Chondrocyte (in vitro differentiated cells): ENCODE measurements around the gene LRRC8A. TPM values are rescaled to one million over a fixed set of nuclear protein-coding genes. Genes with fewer than 3 reads are reported as not detected.

Experiments
- DNase-seq: peaks from one replicate; pipeline ENCODE4 v3.0.0; 2021; ENCODE audit warnings: mixed read lengths, low spot score
- H3K27ac Mint-ChIP-seq: one replicate; pipeline ENCODE4 v1.8.0; 2021; ENCODE audit warnings: mild to moderate bottlenecking, moderate library complexity, mixed read lengths; ENCODE audit not compliant: unreplicated experiment
- H3K27me3 Mint-ChIP-seq: 2 replicates; pipeline ENCODE4 v1.8.0; 2021; ENCODE audit warnings: low read depth, mixed read lengths
- H3K36me3 Mint-ChIP-seq: 2 replicates; pipeline ENCODE4 v1.8.0; 2021; ENCODE audit warnings: low read depth, mixed read lengths
- H3K4me1 Mint-ChIP-seq: 2 replicates; pipeline ENCODE4 v1.8.0; 2021; ENCODE audit warnings: low read depth, mild to moderate bottlenecking, mixed read lengths
- H3K4me3 Mint-ChIP-seq: one replicate; pipeline ENCODE4 v1.8.0; 2021; ENCODE audit warnings: mild to moderate bottlenecking, moderate library complexity, mixed read lengths; ENCODE audit not compliant: unreplicated experiment
- H3K9me3 Mint-ChIP-seq: 2 replicates; pipeline ENCODE4 v1.8.0; 2021; ENCODE audit warnings: low read depth, mixed read lengths
- total RNA-seq: library from RNA; stranded (reverse); gene quantifications from 3 replicates; pipeline ENCODE4 v1.2.1, GENCODE V29; 2021
- TF ChIP-seq, protein P1 (sequence below): fragments of 200-600 bp; sonication (generic); IDR thresholded peaks from 2 replicates; pipeline ENCODE4 v1.5.0; 2021; ENCODE audit warnings: antibody characterized with exemption, mild to moderate bottlenecking, moderate library complexity

LRRC8A gene
- total RNA-seq, 1 donor from 2014 or later: 55.0 TPM

DNA sequence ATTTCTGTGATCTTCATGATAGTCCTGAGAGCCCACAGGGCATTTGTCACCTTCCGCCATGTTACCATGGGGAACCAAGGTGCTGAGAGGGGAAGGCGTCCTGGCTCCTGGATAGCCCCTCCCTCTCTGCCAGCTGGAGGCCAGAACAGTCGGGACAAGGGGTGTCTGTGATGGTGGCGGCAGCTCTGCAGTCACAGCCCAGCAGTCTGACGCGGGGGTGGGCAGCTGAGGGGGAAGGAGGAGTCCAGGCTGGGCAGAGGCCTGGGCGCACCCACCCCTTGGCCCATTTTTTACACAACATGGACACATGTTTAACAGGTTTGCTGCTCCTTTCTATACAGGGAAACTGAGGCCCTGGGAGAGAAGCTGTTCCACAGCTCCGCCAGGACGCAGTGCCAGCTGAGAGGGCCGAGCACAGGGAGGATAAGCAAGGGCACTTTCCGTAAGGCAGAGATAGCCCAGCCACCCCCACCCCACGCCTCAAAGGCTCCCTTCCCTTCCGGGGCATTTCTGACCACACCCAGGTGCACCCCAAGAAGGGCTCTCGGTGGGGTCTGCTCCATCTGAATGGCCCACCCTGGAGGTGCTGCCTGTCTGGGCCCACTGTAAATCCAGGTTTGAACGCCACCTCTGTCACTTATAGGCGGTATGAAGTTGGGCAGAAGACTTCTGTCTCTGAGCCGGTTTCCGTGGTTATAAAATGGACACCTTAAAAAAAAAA, 17.1 kb downstream of the LRRC8A start:
- peaks cover 49% of the 10 kb centered on the region for H3K4me1 Mint-ChIP-seq
- H3K27ac Mint-ChIP-seq: no peak overlapping the region
- no peak for DNase-seq
- H3K9me3 Mint-ChIP-seq: no peaks in the 10 kb centered on the region
- TF ChIP-seq, protein P1, sequence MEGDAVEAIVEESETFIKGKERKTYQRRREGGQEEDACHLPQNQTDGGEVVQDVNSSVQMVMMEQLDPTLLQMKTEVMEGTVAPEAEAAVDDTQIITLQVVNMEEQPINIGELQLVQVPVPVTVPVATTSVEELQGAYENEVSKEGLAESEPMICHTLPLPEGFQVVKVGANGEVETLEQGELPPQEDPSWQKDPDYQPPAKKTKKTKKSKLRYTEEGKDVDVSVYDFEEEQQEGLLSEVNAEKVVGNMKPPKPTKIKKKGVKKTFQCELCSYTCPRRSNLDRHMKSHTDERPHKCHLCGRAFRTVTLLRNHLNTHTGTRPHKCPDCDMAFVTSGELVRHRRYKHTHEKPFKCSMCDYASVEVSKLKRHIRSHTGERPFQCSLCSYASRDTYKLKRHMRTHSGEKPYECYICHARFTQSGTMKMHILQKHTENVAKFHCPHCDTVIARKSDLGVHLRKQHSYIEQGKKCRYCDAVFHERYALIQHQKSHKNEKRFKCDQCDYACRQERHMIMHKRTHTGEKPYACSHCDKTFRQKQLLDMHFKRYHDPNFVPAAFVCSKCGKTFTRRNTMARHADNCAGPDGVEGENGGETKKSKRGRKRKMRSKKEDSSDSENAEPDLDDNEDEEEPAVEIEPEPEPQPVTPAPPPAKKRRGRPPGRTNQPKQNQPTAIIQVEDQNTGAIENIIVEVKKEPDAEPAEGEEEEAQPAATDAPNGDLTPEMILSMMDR: no peak
- H3K27me3 Mint-ChIP-seq: no peaks in the 10 kb centered on the region
- H3K36me3 Mint-ChIP-seq: peaks cover 8% of the 10 kb centered on the region
- H3K4me3 Mint-ChIP-seq: no peak overlapping the region

DNA sequence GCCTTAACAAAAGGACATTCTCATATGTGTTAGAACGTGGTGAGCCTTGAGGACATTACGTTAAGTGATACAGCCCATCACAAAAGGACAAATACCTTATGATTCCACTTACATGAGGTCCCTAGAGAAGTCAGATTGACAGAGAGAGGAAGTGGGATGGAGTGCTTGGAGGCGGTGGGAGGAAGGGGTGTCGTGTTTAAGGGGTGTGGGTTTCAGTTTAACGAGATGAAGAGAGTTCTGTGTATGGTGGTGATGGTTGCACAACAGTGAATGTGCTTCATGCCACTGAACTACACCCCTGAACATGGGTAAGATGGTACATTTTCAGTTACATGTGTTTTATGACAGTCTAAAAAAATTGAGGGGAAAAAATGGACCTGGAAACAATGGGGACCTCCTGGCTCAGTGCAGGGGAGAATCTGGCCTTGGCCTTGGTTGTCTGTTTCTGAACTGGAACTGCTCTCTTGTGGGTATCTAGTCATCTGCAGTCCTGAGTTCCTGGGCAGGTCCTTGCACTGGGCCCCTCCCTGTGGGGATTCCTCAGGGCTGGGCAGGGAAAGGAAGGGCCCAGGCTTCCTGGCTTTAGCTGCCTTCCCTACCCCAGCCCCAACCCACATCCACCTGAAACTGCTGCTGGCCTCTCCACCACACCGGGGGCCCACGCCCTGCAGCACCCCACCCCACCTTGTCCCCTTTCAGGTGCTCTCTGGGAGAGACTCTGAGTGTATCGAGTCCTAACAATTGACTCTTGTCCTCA, 17.8 kb downstream of the LRRC8A start:
- H3K9me3 Mint-ChIP-seq: no peaks in the 10 kb centered on the region
- H3K27me3 Mint-ChIP-seq: no peaks in the 10 kb centered on the region
- peaks cover 8% of the 10 kb centered on the region for H3K36me3 Mint-ChIP-seq
- DNase-seq: no peak
- H3K27ac Mint-ChIP-seq: no peak overlapping the region
- H3K4me1 Mint-ChIP-seq: peaks cover 51% of the 10 kb centered on the region
- H3K4me3 Mint-ChIP-seq: no peak overlapping the region
- TF ChIP-seq, protein P1: no peak

DNA sequence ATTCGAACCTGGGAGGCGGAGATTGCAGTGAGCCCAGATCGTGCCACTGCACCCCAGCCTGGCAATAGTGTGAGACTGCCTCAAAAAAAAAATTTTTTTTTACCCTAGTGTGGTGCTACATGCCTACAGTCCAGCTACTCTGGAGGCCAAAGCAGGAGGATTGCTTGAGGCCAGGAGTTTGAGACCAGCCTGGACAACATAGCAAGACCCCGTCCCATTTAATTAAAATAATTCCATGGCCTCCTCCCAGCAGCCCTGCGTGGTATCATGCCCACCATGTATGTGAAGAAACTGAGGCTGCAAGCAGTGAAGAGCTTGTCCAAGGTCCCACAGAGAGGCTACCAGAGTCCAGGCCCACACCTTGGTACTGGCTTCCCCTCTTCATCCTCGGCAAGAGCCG, 19.4 kb downstream of the LRRC8A start:
- TF ChIP-seq, protein P1: no peak
- no peak overlapping the region for H3K27ac Mint-ChIP-seq
- H3K27me3 Mint-ChIP-seq: no peaks in the 10 kb centered on the region

DNA sequence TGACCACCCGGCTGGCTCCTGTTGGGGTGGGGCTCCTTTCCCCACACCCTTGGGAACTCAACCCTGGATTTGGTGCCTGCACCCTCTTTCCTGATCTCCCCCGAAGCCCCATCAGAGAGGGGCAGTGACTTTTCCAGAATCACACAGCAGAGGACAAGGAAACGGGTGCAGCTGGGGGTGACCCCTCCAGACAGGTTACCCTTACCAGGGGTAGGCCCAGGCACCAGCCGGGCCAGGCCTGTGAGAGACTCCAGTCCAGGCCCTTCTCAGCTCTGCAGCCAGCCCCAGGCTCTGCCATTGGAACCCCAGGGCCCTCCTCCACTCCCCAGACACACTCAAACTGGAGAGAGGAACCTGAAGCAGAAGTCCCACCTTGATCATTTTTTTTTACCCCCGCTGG, 19.9 kb downstream of the LRRC8A start:
- Mint-ChIP-seq H3K27ac (no peak overlapping the region), H3K4me1 (peaks cover 36% of the 10 kb centered on the region)

More for the DNA sequence above, 19.4 kb downstream of the LRRC8A start:
- Mint-ChIP-seq H3K36me3 (peaks cover 4% of the 10 kb centered on the region), H3K4me3 (no peak overlapping the region), H3K4me1 (peaks cover 36% of the 10 kb centered on the region), H3K9me3 (no peaks in the 10 kb centered on the region)
- DNase-seq: no peak

More for the DNA sequence above, 19.9 kb downstream of the LRRC8A start:
- Mint-ChIP-seq H3K9me3 (no peaks in the 10 kb centered on the region), H3K36me3 (peaks cover 6% of the 10 kb centered on the region), H3K4me3 (no peak overlapping the region), H3K27me3 (no peaks in the 10 kb centered on the region)
- DNase-seq: no peak
- TF ChIP-seq, protein P1: no peak
